Liver (tissue), 9 donors: ENCODE data around the gene PPP1R13B. TPM values are rescaled to one million over a fixed set of nuclear protein-coding genes. Genes with fewer than 3 reads are reported as not detected.

Experiments used
- DNase-seq: peaks from one replicate; pipeline ENCODE4 v3.0.0-alpha.2; 2017; ENCODE audit warnings: low spot score
- H3K27ac ChIP-seq, 2 donors: one replicate each; pipeline ENCODE4 v1.7.0; 2013; ENCODE audit warnings: inconsistent platforms in 2 of 2, low read length in 2 of 2, control low read depth in 1 of 2, low read depth in 1 of 2, mild to moderate bottlenecking in 1 of 2
- H3K27me3 ChIP-seq, 4 donors: one replicate each; pipeline versions ENCODE4 v1.6.1 to v1.7.0; 2013; ENCODE audit warnings: low read length in 3 of 4, inconsistent platforms in 1 of 4, mild to moderate bottlenecking in 1 of 4, moderate library complexity in 1 of 4; ENCODE audit not compliant: control insufficient read depth in 4 of 4, insufficient read depth in 4 of 4
- H3K36me3 ChIP-seq, 4 donors: one replicate each; pipeline versions ENCODE4 v1.6.1 to v1.7.0; 2013; ENCODE audit warnings: low read length in 3 of 4, mild to moderate bottlenecking in 3 of 4, low read depth in 1 of 4, moderate library complexity in 1 of 4; ENCODE audit not compliant: control insufficient read depth in 4 of 4, insufficient read depth in 3 of 4
- H3K4me1 ChIP-seq, 4 donors: one replicate each; pipeline versions ENCODE4 v1.6.1 to v1.7.0; 2013; ENCODE audit warnings: low read length in 3 of 4, mild to moderate bottlenecking in 3 of 4, moderate library complexity in 1 of 4; ENCODE audit not compliant: control insufficient read depth in 4 of 4, insufficient read depth in 4 of 4
- H3K4me3 ChIP-seq, 3 donors: one replicate each; pipeline versions ENCODE4 v1.6.1 to v1.7.0; 2013; ENCODE audit warnings: low read length in 3 of 3, control low read depth in 1 of 3, low read depth in 1 of 3, mild to moderate bottlenecking in 1 of 3
- H3K9ac ChIP-seq, 2 donors: one replicate each; pipeline ENCODE4 v1.7.0; 2013; ENCODE audit warnings: low read length in 2 of 2, mild to moderate bottlenecking in 2 of 2, moderate library complexity in 2 of 2, control low read depth in 1 of 2, low read depth in 1 of 2
- H3K9me3 ChIP-seq, 4 donors: one replicate each; pipeline versions ENCODE4 v1.6.1 to v1.7.0; 2013; ENCODE audit warnings: low read length in 3 of 4; ENCODE audit not compliant: control insufficient read depth in 4 of 4
- ATF3 ChIP-seq: IDR thresholded peaks from 2 replicates; pipeline ENCODE4 v1.6.1; 2016; ENCODE audit warnings: antibody characterized with exemption
- EGR1 ChIP-seq, 2 donors: IDR thresholded peaks; 2 replicates each; pipeline ENCODE4 v1.6.1; 2016 to 2018; ENCODE audit warnings: antibody characterized with exemption in 2 of 2, low read depth in 2 of 2
- FOXA2 ChIP-seq: IDR thresholded peaks from 2 replicates; pipeline ENCODE4 v1.6.1; 2016; ENCODE audit warnings: antibody characterized with exemption
- GABPA ChIP-seq, 2 donors: IDR thresholded peaks in 1 of 2; conservative IDR thresholded peaks in 1 of 2; 2 replicates each; pipeline ENCODE4 v1.6.1; 2016; ENCODE audit warnings: antibody characterized with exemption in 2 of 2, mild to moderate bottlenecking in 1 of 2, moderate library complexity in 1 of 2
- HNF4A ChIP-seq, 2 donors: conservative IDR thresholded peaks; 2 replicates each; pipeline ENCODE4 v1.6.1; 2016; ENCODE audit warnings: antibody characterized with exemption in 2 of 2, mild to moderate bottlenecking in 2 of 2
- HNF4G ChIP-seq: IDR thresholded peaks from 2 replicates; pipeline ENCODE4 v1.6.1; 2016; ENCODE audit warnings: antibody characterized with exemption
- JUND ChIP-seq, 2 donors: IDR thresholded peaks; 2 replicates each; pipeline ENCODE4 v1.6.1; 2016; ENCODE audit warnings: antibody characterized with exemption in 2 of 2
- NR2F2 ChIP-seq: IDR thresholded peaks from 2 replicates; pipeline ENCODE4 v1.6.1; 2016; ENCODE audit warnings: antibody characterized with exemption
- RAD21 ChIP-seq, 2 donors: IDR thresholded peaks; 2 replicates each; pipeline ENCODE4 v1.6.1; 2016; ENCODE audit warnings: antibody characterized with exemption in 2 of 2, mild to moderate bottlenecking in 2 of 2
- RXRA ChIP-seq, 2 donors: IDR thresholded peaks; 2 replicates each; pipeline ENCODE4 v1.6.1; 2017 to 2018; ENCODE audit warnings: antibody characterized with exemption in 2 of 2, mild to moderate bottlenecking in 1 of 2
- YY1 ChIP-seq: IDR thresholded peaks from 2 replicates; pipeline ENCODE4 v1.6.1; 2016; ENCODE audit warnings: antibody characterized with exemption, mild to moderate bottlenecking
- WGBS: extraction: QIAGEN DNeasy Blood & Tissue Kit; methylation state at CpG from one replicate; pipeline ENCODE4 v1.1.7; 2013; 5-methylcytosine and 5-hydroxymethylcytosine counted together
- polyA plus RNA-seq, 2 donors: library from polyadenylated mRNA; stranded (reverse) in 1 of 2; unstranded in 1 of 2; fragments of 200-250 nt in 1 of 2; fragments of >200 nt in 1 of 2; fragmentation: Nextera tagmentation in 1 of 2; extraction: Ambion mirVana in 1 of 2; gene quantifications; one replicate each; pipeline versions ENCODE4 v1.2.1 to v1.2.3, GENCODE V29; 2013 to 2015
- total RNA-seq, 2 donors: library from RNA; depleted of rRNA; stranded (reverse); fragments of >200 nt; gene quantifications; one replicate each; pipeline ENCODE4 v1.2.3, GENCODE V29; 2014
- TF ChIP-seq, protein P1 (sequence below): IDR thresholded peaks from 2 replicates; pipeline ENCODE4 v1.6.1; 2016; ENCODE audit warnings: antibody characterized with exemption
- TF ChIP-seq, protein P2 (sequence below): IDR thresholded peaks from 2 replicates; pipeline ENCODE4 v1.6.1; 2016; ENCODE audit warnings: antibody characterized with exemption
- donor health status: healthy.
- donor health status: healthy.
- donor health status: healthy.
- donor health status: healthy.
- donor health status: healthy.

Gene PPP1R13B
- total and polyA plus RNA-seq, 4 donors: 3.2 to 15.1 (median 5.1) TPM

GRCh38 chr14:103737432-103738045, 109.8 kb downstream of the PPP1R13B start:
- Histone ChIP-seq H3K9ac (no peak overlapping the region), H3K27ac (no peak overlapping the region), H3K4me3 (no peak overlapping the region), H3K9me3 (no peaks in the 10 kb centered on the region), H3K36me3 (peaks cover 13 to 45% (median 17%) of the 10 kb centered on the region in 4 donors), H3K27me3 (no peaks in the 10 kb centered on the region), H3K4me1 (peaks cover 0 to 4% (median 0%) of the 10 kb centered on the region in 4 donors)
- no peak for DNase-seq
- WGBS: 87% methylated on average over 16 of the region's 16 CpGs
- no peak for TF ChIP-seq YY1
- TF ChIP-seq HNF4G: no peak
- TF ChIP-seq NR2F2: no peak
- TF ChIP-seq, protein P1, sequence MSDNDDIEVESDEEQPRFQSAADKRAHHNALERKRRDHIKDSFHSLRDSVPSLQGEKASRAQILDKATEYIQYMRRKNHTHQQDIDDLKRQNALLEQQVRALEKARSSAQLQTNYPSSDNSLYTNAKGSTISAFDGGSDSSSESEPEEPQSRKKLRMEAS: no peak
- no peak for TF ChIP-seq ATF3
- no peak for TF ChIP-seq RXRA (IDR thresholded peaks at IDR 0.05)
- TF ChIP-seq HNF4A (conservative IDR thresholded peaks at IDR 0.05): no peak
- TF ChIP-seq JUND (IDR thresholded peaks at IDR 0.05): no peak
- TF ChIP-seq EGR1 (IDR thresholded peaks at IDR 0.05; ENCODE audit: low read depth in 2 of 2): no peak
- TF ChIP-seq, protein P2, sequence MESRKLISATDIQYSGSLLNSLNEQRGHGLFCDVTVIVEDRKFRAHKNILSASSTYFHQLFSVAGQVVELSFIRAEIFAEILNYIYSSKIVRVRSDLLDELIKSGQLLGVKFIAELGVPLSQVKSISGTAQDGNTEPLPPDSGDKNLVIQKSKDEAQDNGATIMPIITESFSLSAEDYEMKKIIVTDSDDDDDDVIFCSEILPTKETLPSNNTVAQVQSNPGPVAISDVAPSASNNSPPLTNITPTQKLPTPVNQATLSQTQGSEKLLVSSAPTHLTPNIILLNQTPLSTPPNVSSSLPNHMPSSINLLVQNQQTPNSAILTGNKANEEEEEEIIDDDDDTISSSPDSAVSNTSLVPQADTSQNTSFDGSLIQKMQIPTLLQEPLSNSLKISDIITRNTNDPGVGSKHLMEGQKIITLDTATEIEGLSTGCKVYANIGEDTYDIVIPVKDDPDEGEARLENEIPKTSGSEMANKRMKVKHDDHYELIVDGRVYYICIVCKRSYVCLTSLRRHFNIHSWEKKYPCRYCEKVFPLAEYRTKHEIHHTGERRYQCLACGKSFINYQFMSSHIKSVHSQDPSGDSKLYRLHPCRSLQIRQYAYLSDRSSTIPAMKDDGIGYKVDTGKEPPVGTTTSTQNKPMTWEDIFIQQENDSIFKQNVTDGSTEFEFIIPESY: no peak
- no peak for TF ChIP-seq RAD21 (IDR thresholded peaks at IDR 0.05)
- TF ChIP-seq GABPA (IDR thresholded peaks at IDR 0.05 in 1 of 2, conservative IDR thresholded peaks at IDR 0.05 in 1 of 2): no peak
- TF ChIP-seq FOXA2: no peak

DNA sequence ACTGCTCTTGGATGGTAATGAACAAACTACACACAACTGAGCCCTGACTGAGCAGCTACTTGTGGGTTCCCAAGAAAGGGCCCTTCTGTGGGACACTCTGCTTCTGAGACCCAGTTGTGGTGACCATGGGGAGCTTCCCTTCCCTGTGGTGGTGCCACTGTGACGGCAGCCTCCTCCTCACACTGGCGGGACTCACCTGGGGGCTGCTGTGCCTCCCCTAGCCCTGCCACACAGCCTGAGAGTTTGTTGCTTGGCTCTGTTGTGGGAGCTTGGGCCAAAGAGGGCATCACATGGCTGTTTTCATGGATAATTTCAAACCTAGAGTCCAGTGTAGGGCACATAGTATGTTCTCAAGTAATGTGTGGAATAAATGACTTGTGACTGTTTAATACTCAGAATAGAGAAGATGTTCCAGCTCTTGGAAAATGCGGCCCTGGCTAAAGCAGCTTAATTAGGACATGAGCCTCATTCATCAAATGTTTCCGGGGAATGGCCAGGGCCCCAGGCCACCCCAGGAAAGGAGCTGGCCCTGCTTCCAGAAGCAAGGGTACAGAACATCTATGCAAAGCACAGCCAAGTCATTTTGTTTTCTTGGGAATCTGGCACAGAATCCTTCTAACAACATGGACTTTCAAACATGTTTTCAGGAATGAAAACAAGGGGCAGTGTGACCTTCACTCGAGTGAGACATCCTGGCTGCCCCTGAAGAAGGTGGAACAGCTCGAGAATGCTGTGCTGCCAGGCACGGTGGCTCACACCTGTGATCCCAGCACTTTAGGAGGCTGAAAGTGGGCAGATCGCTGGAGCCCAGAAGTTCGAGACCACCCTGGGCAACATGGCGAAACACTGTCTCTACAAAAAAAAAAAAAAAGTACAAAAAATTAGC, 110.6 kb downstream of the PPP1R13B start:
- Histone ChIP-seq H3K27me3 (no peaks in the 10 kb centered on the region), H3K36me3 (peaks cover 11 to 49% (median 20%) of the 10 kb centered on the region in 4 donors), H3K4me3 (no peak overlapping the region), H3K4me1 (peaks cover 0 to 4% (median 0%) of the 10 kb centered on the region in 4 donors), H3K27ac (no peak overlapping the region), H3K9ac (no peak overlapping the region), H3K9me3 (no peaks in the 10 kb centered on the region)
- WGBS: 88% methylated on average over 10 of the region's 10 CpGs
- no peak for DNase-seq
- TF ChIP-seq, protein P2: no peak
- TF ChIP-seq NR2F2: peak; percentile 66
